CD4-positive, alpha-beta T cell (primary cell): Measurements from ENCODE around the gene SAMD4A. TPM values are rescaled to one million over a fixed set of nuclear protein-coding genes. Genes with fewer than 3 reads are reported as not detected.

Experiments
- ATAC-seq: fragments of 200-7000 bp; cut with Tn5 transposase; one replicate; pipeline ENCODE4 v1.10.0; 2022; ENCODE audit warnings: mild to moderate bottlenecking; ENCODE audit not compliant: poor library complexity
- CTCF ChIA-PET: fragments of 350-600 bp; sonication (Branson Sonifier 250); formaldehyde crosslinking; loops from one replicate; lab custom pipeline; 2021; ENCODE audit warnings: antibody characterized with exemption, inconsistent platforms; lab: Charles Lee
- POLR2A ChIA-PET: fragments of 350-600 bp; sonication (Branson Sonifier 250); formaldehyde crosslinking; loops from one replicate; lab custom pipeline; 2021; ENCODE audit warnings: antibody characterized with exemption, inconsistent platforms; lab: Charles Lee
- DNase-seq, 14 experiments: peaks; one replicate each; pipeline ENCODE4 v3.0.0-alpha.2; 2013 to 2020; ENCODE audit warnings: mixed read lengths in 2 of 14
- H3K27ac ChIP-seq, 2 donors: one replicate each; pipeline versions ENCODE4 v1.5.1 to v1.7.0; 2013; ENCODE audit warnings: low read length in 2 of 2, low read depth in 1 of 2, mild to moderate bottlenecking in 1 of 2
- H3K27me3 ChIP-seq, 2 experiments: 1 replicate in 1 of 2; 2 replicates in 1 of 2; pipeline versions ENCODE4 v1.6.1 to v1.7.0; 2013; ENCODE audit warnings: low read length in 2 of 2, control low read depth in 1 of 2, mild to moderate bottlenecking in 1 of 2, moderate library complexity in 1 of 2; ENCODE audit not compliant: insufficient read depth in 2 of 2, control insufficient read depth in 1 of 2
- H3K36me3 ChIP-seq: one replicate; pipeline ENCODE4 v1.6.1; 2013; ENCODE audit warnings: low read length, control low read depth; ENCODE audit not compliant: insufficient read depth
- H3K4me1 ChIP-seq: one replicate; pipeline ENCODE4 v1.6.1; 2013; ENCODE audit warnings: low read length, control low read depth; ENCODE audit not compliant: insufficient read depth
- H3K4me3 ChIP-seq: one replicate; pipeline ENCODE4 v1.5.1; 2013; ENCODE audit warnings: mild to moderate bottlenecking, low read length, moderate library complexity
- H3K9me3 ChIP-seq, 2 experiments: 1 replicate in 1 of 2; 2 replicates in 1 of 2; pipeline versions ENCODE4 v1.6.1 to v1.7.0; 2013; ENCODE audit warnings: low read length in 2 of 2, mild to moderate bottlenecking in 2 of 2, control low read depth in 1 of 2, moderate library complexity in 1 of 2; ENCODE audit not compliant: control insufficient read depth in 1 of 2, insufficient read depth in 1 of 2
- H3K27ac Mint-ChIP-seq: one replicate; pipeline ENCODE4 v1.8.0; 2020; ENCODE audit warnings: mixed read lengths
- H3K27me3 Mint-ChIP-seq: one replicate; pipeline ENCODE4 v1.8.0; 2021; ENCODE audit warnings: mixed read lengths
- H3K36me3 Mint-ChIP-seq: one replicate; pipeline ENCODE4 v1.8.0; 2021; ENCODE audit warnings: low read depth, mixed read lengths
- H3K4me1 Mint-ChIP-seq: one replicate; pipeline ENCODE4 v1.8.0; 2021; ENCODE audit warnings: low read depth, mixed read lengths
- H3K4me3 Mint-ChIP-seq: one replicate; pipeline ENCODE4 v1.8.0; 2020; ENCODE audit warnings: mild to moderate bottlenecking, mixed read lengths
- H3K9me3 Mint-ChIP-seq: one replicate; pipeline ENCODE4 v1.8.0; 2020; ENCODE audit warnings: mixed read lengths
- intact Hi-C, 2 experiments: fragments of 100-400 bp; cut with DNase I in 1 of 2; cut with micrococcal nuclease in 1 of 2; formaldehyde crosslinking; loops; one replicate each; pipeline versions ENCODE4 v1.15.1 to v1.9.0; 2023 to 2025; cut with DNase I, micrococcal nuclease
- total RNA-seq, 174 experiments: library from RNA in 2 of 174; stranded (reverse) in 2 of 174; gene quantifications; one replicate each; pipeline ENCODE4 v1.2.3 and lab custom pipeline; 2021 to 2026
- TF ChIP-seq, protein P1 (sequence below): fragments of 200-600 bp; IDR thresholded peaks from one replicate; pipeline ENCODE4 v1.8.0; 2022; ENCODE audit warnings: antibody characterized with exemption, mild to moderate bottlenecking

The SAMD4A gene
- total RNA-seq, 2 experiments from 2014 or later, result 1.9 to 2.3 TPM

DNA sequence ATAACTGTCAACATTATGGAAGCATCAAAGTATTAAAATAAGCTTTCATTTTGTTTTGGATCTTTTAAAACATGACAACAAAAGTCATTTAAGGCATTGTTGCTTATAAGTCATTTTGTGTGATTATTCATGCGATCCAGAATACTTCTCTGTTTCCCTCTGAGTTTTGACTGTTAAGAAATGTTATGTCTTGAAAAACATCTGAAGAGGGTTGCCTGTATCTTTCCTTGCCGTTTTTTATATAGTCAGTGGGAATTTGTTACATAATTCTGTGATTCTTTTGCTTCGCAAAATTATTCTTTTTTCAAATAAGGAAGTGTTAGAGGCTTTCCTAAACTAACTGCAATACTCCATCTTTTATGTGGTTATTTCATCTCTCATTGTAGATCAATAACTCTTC lies 78.7 kb downstream of the SAMD4A start:
- Mint-ChIP-seq H3K4me1 (no peaks in the 10 kb centered on the region), H3K4me3 (no peak overlapping the region), H3K36me3 (no peaks in the 10 kb centered on the region), H3K9me3 (no peaks in the 10 kb centered on the region), H3K27ac (no peak overlapping the region), H3K27me3 (no peaks in the 10 kb centered on the region)
- no peak for ATAC-seq
- ChIA-PET POLR2A (no interaction called here), CTCF (no interaction called here)
- DNase-seq, result no peak
- TF ChIP-seq, protein P1, sequence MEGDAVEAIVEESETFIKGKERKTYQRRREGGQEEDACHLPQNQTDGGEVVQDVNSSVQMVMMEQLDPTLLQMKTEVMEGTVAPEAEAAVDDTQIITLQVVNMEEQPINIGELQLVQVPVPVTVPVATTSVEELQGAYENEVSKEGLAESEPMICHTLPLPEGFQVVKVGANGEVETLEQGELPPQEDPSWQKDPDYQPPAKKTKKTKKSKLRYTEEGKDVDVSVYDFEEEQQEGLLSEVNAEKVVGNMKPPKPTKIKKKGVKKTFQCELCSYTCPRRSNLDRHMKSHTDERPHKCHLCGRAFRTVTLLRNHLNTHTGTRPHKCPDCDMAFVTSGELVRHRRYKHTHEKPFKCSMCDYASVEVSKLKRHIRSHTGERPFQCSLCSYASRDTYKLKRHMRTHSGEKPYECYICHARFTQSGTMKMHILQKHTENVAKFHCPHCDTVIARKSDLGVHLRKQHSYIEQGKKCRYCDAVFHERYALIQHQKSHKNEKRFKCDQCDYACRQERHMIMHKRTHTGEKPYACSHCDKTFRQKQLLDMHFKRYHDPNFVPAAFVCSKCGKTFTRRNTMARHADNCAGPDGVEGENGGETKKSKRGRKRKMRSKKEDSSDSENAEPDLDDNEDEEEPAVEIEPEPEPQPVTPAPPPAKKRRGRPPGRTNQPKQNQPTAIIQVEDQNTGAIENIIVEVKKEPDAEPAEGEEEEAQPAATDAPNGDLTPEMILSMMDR, result no peak
- Histone ChIP-seq H3K9me3 (no peaks in the 10 kb centered on the region), H3K27ac (no peak overlapping the region), H3K4me3 (no peak overlapping the region), H3K4me1 (no peaks in the 10 kb centered on the region), H3K36me3 (no peaks in the 10 kb centered on the region), H3K27me3 (no peaks in the 10 kb centered on the region)
- intact Hi-C loops, result no loop called here

DNA sequence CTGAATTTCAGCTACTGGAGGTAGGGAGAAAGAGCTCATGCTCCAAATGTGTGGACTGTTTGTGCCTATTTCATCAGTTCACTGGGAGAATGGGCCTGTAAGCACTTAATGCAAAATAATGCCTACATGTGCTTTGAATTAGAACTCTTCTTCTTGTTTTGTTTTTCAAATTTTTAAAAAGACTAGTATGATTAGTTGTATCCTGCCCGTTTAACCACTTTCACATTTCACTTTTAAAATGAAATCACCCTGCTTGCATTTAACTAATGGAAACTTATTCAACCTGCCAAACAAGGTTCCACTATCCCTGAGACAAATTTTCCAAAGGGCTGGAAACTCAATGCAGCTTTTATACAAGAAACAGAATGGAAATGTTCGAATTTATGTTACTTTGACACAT lies 79.7 kb downstream of the SAMD4A start:
- H3K4me3 Mint-ChIP-seq, result no peak overlapping the region
- ChIA-PET CTCF (no interaction called here), POLR2A (no interaction called here)
- H3K27ac Mint-ChIP-seq, result no peak overlapping the region
- Histone ChIP-seq H3K9me3 (no peaks in the 10 kb centered on the region), H3K27me3 (no peaks in the 10 kb centered on the region), H3K27ac (no peak overlapping the region), H3K36me3 (no peaks in the 10 kb centered on the region), H3K4me1 (no peaks in the 10 kb centered on the region), H3K4me3 (no peak overlapping the region)
- no peaks in the 10 kb centered on the region for H3K9me3 Mint-ChIP-seq
- no peaks in the 10 kb centered on the region for H3K4me1 Mint-ChIP-seq
- TF ChIP-seq, protein P1, result no peak
- ATAC-seq, result no peak
- intact Hi-C loops, result no loop called here
- no peaks in the 10 kb centered on the region for H3K36me3 Mint-ChIP-seq
- DNase-seq, result no peak
- peaks cover under 1% of the 10 kb centered on the region for H3K27me3 Mint-ChIP-seq

DNA sequence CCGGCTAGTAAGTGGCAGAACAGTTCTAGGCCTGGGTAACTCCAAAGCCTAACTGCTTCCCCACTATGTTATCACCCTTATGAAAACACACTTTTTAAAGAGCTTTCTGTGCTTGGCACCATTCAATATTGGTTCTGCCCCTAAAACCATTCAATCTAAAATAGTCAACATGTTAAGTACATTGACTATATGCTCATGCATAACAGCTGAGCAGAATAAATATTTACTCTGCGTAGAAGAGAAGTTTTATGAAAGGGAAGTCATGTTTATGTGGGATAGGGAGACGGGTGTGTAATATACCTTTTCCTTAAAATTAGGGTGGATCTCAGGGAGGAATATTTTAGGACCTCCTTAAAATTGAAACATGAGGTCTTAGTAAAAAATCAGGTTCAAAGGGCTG lies 80.5 kb downstream of the SAMD4A start:
- no peaks in the 10 kb centered on the region for H3K36me3 ChIP-seq
- intact Hi-C loops, result no loop called here
- H3K4me3 ChIP-seq, result no peak overlapping the region
- H3K9me3 Mint-ChIP-seq, result no peaks in the 10 kb centered on the region
- no peaks in the 10 kb centered on the region for H3K4me1 Mint-ChIP-seq
- H3K9me3 ChIP-seq, result no peaks in the 10 kb centered on the region
- ChIA-PET POLR2A (no interaction called here), CTCF (no interaction called here)
- no peak for DNase-seq
- no peak for ATAC-seq
- H3K27ac ChIP-seq, result no peak overlapping the region
- no peak overlapping the region for H3K4me3 Mint-ChIP-seq
- peaks cover 8% of the 10 kb centered on the region for H3K27me3 Mint-ChIP-seq
- H3K4me1 ChIP-seq, result no peaks in the 10 kb centered on the region
- no peaks in the 10 kb centered on the region for H3K36me3 Mint-ChIP-seq
- TF ChIP-seq, protein P1, result no peak
- no peaks in the 10 kb centered on the region for H3K27me3 ChIP-seq
- no peak overlapping the region for H3K27ac Mint-ChIP-seq
